HTERT RPE-1 (cell line): ENCODE results near the gene PLA2G2E.

Experiments used
- in situ Hi-C: fragments of 300-500 bp; cut with MboI; formaldehyde crosslinking; loops from 4 replicates; pipeline ENCODE4 v1.14.3; 2020; ENCODE audit warnings: low sequenced_read_pairs

Gene PLA2G2E, protein sequence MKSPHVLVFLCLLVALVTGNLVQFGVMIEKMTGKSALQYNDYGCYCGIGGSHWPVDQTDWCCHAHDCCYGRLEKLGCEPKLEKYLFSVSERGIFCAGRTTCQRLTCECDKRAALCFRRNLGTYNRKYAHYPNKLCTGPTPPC

DNA sequence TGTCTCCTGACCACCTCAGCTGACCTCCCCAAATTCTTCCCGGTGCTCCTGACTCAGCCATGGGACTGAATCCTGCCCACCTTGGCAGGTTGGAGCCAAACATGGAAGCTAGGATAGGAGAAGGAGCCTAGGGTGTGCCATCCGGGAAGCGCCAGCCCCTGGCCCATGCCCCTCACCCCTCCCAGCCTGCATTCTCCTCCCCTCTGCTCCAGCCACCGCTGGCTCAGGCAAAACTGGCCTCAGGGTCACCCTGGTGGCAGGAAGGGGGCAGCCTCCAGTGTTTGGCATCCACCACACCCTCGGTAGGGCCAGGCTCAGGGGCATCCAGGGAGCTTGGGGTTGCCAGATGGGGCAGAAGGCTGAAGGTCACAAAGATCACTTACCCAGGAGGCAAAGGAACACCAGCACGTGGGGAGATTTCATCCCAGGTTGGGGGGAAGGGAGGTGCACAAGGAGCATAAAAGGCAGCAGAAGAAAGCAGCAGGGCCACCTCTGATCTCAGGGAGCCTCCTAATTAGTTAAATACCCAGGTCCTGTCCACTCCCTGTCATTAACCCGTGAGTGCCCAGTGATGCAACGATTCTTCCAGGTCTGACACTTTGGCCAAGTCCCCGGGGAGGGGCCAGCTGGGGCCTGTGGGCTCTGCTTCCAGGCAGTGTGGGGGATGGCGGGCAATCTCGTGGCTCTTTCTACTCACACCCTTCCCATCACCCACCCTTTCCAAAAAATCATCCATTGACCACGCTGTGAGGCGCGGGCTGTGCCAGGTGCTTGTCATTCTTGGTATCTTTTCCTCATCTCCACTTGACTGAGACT, at the start of gene PLA2G2E:
TSS of gene PLA2G2E (minus strand) at position 481 of the 816 bp plus-strand sequence. CDS start at position 423, 58 bp downstream.
- in situ Hi-C loops, result no loop called here

DNA sequence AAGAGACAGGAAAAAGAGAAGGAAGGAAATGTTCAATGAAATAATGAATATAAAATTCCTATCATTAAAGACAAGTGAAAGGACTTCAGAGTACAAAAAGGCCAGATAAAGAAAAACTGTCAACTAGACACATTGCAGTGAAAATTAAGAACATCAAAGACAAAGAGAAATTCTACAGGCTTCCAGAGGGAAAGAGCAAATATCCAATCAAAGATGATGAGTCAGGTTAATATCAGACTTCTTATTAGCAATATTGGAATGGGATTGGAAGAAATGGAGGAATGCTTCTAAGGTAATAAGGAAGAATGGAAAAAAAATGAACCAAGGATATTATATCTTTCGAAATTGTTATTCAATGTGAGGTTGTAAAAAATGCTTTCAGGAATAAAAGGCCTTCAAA, 48.2 kb upstream of the PLA2G2E start:
- in situ Hi-C loops, result no loop called here

DNA sequence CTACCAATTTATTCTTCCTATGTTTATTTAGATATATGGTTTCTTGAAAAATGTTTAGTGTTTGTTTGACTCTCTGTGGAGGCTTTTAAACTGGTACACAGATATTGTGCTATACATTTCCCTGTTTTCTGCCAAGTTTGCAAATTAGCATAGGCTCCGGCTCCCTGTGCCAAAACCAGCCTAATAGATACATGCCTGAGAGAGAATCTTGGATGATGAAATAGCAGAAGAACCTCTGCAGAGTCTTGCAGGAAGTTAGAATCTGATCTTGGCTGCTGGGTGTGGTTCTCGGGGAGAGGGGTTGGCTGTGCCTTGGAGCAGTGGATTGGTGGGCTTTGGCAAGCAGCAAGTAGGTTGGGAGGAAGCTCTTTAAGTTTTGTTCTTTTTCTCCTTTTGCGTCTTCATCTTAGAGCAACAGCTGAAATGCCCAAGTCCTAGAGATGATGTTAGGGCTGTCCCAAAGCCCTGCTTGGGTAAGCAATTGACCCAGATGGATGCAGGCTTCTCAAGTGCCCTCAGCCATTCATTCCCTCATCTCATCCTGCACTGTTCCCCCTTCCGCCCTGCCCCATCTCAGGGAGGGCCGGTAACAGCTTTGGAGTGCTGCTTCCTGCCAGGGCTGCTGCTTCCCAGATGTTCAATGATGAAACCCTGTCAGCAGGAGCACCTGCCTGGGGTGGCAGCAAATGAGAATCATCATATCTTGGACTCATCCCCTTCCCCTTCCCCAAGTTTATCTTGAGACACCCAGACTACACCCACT, 46.7 kb upstream of the PLA2G2E start:
- in situ Hi-C loops, result no loop called here

DNA sequence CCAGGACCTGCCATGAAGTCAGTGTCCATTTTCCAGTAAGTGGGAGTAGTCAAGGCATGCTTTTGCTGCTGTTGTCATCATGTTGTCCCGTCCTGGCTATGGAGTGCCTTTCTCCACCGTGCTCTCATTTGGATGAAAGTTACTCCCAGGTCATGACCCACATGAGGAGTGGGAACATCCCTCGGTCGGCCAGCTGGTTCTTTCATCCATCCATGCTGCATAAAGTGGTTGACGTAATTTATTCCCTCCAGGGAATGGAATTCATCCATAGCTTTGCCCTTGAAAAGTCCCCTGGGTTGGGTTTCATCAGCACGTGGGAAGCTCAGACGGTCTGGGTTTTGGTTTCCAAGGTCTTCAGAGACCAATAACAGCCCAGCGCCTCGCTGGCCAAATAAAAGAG, 44.4 kb upstream of the PLA2G2E start:
- in situ Hi-C loops, result no loop called here

DNA sequence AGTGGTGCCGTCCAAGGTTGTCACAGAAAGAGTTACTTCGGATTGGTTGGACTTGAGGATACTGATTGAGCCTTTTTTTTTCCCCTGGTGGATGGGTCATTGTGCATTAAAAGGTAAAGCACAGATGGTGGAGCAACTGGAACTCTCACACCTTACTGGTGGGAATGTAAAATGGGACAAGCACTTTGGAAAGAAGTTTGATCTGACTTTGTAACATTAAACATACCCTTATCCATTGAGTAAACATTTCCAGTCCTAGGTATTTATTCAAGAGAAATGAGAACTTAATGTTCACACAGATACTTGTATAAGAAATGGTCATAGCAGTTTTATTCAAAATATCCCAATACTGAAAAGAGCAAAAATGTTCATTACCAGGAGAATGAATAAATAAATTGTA, 41.1 kb upstream of the PLA2G2E start:
- in situ Hi-C loops, result no loop called here

DNA sequence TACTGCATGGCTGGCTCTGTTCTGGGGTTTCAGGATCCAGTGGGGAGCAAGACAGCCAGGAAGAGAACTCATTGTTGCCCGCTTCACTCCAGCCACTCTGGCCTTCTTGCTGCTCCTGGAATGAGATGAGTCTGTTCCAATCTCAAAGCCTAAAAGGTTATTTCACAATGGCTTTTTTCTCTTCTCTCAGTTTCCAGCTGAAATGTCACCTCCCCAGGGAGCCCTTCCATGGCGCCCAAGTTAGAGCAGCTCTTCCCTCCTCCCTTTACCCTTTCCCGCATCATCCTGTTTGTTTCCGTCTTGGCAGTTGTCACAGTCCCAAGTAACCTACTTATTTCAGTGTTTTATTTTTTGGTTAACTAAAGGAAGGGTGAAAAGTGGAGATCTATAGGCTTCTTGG, 40.2 kb upstream of the PLA2G2E start:
- in situ Hi-C loops, result no loop called here

DNA sequence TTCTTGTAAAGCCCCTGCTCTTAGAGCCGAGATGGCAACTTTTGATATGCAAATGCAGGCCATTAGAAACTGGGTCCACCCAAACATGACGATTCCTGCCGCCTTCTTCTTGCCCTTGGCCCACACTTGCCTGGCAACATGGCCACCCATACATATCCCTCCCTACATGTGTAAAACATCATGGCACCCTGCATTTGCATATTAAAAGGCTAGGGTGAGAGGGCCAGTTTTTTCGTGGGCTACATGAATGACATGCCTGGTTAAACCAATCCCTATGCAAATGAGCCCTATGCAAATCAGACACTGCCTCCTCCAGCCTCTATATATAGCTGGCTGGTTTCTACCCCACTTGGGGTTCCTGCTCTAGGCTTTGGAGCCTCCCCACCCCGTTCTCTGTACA, 37.2 kb upstream of the PLA2G2E start:
- in situ Hi-C loops, result no loop called here

DNA sequence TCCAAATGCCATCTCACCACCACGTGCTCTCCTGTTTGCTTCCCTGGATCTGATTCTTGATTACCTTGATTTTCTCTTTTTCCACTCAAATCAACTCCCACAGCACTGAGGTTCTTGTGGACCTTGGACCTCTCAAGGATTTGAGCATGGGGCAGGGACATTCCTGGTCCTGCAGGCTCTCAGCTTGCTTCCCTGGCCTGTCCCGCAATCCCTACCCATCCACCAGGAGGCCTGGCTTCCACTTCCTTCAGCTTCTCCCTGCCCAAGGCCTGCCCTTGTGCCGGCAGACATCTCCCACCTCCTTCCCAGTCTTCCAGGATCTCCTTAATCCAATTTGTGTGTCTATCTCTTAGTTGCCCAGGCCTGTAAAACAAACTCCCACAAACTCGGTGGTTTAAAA, 34.4 kb upstream of the PLA2G2E start:
- in situ Hi-C loops, result no loop called here

DNA sequence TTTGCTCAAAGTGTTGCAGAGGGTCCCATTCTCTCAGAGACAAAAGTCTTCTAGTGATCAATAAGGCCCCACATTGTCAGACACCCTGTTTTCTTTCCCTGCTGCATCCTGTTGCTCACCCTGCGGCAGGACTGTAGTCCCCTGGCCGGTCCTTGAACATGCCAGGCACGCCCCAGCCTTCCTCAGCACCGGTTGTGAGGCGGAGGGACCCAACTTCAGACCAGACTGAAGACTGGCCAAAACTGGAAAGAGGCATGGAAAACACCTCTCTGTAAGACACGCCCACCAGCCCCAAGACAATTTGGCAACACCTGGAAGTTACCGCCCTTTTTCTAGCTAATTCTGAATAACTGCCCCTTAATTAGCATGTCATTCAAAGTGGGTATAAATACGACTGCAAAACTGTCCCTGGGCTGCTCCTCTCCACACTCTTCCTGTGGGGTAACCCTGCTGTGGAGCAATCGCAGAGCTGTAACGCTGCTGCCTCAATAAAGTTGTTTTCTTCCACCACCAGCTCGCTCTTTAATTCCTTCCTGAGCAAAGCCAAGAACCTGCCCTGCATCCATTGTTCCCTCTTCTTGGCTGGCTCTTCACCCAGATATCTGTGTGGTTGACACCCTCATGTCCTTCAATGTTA, 32.2 kb upstream of the PLA2G2E start:
- in situ Hi-C loops, result no loop called here

DNA sequence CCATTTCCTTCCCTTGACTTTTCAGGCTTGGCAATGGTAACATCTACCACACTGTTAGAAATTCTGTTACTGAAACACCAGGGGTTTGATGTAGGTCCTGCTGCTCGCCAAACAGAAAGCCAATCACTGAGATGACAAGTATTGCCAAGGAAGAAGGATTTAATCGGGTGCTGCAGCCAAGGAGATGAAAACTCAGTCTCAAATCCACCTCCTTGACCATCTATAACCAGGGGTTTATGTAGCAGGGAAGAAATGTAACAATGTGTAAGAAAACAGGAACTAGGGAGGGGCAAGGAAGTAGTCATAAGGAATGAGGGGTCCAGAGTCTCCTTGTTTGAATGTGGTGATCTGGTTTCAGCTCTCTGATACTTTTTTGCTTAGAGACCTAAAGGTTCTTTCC, 30.6 kb upstream of the PLA2G2E start:
- in situ Hi-C loops, result no loop called here

DNA sequence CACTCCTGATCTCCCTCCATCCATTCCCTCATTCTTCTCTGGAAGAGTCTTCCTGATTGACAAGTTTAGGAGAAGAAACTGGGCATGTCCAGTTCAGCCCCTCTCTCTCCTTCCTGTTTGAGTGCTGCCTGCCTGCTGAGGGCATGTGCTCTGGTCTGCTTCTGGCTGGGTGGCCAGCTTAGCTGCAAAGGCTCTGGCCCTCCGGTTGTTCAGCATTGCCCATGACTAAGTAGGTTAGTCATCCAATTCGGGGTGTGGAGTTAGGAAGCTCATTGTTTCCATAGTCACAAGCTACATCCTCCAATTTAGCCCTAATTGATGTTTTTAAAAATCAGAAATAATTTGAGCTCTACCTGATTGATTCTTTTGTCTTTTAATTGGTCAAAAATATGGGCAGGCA, 25.6 kb upstream of the PLA2G2E start:
- in situ Hi-C loops, result no loop called here

DNA sequence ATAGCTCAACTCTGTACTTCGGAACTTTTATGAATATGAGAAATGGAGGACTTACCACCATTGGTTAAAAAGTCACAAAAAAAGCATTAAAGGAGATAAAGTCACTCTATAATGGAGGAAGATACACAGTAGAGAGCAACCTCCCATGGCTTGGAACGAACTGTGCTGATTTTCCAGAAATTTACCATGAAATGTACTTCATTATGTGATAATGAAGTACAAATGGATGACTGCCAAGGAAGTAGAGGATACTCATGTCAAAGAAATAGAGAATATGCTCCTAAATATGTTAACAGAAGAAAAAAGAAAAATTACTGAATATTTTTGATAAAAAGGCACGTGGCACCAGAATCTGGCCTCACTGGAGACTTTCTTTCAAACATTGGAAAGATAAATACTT, 23.6 kb upstream of the PLA2G2E start:
- in situ Hi-C loops, result no loop called here

DNA sequence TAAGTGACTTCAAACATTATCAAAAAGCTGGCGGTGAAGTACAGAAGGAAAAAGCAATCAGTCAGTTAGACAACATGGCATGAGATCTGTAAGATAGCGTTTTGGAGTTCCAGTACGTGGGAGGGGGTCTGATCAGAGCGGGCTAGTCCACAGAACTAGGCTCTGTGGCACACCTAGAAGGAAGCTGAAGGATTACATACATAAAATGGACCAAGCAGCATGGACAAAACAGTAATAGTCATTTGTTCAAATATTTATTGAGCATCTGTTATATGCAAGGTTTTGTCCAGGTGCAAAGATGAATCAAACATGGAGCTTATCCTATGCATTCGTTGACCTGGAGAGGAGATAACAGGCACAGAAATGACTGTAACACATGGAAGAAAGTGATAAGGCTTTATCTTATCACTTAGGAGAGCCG, 22.9 kb upstream of the PLA2G2E start:
- in situ Hi-C loops, result no loop called here

DNA sequence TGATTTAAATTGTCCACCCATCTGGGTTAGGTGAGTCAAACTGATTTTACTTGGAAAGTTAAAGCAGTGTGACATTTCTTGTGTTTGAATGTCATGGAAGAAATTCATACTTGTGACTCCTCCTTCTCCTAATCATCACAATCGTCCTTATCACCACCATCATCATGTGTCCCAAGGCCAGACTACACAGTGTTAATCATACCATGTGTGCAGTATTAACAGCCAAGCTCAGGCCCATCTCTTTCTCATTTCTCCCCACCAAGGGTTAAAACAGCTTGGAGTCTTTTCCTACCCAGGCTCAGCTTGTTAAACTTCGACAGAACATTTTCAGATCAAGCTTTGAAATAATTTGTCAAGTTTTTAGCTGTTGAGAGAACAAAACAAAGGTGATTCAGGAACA, 22.5 kb upstream of the PLA2G2E start:
- in situ Hi-C loops, result no loop called here

DNA sequence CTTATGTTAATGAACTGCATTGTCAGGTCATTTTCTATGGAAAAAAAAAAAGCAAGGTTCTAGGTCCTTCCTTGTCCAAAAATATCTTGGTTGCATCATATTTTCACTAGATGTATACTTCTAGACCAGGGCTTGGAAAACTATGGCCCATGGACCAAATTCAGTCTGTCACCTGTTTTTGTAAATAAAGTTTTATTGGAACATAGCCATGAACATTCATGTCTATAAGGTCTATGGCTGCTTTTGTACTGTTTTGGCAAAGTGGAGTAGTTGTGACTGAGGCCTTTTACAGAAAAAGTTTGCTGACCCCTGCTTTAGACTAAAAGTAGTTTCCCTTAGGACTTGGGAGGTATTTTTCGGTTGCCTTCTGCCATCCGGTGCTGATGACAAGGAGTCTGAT, 19.2 kb upstream of the PLA2G2E start:
- in situ Hi-C loops, result no loop called here

DNA sequence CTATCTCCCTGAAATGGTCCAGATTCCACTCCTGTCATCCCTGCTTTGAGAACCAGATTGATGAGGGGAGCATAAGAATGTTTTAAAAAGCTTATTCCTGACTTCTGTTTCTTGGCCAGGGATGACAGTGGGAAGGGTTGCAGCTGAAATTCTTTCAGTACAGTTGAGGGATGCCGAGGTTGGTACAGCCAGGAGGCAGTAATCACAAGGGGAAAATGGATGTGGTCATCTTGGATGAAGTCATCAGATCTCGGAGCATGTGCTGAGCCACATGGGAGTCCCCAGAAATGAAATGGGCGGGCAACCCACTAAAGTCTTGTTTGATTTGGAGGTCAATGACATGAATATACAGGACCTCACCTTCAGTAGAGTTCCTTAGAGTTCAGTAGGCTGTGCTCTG, 18.7 kb upstream of the PLA2G2E start:
- in situ Hi-C loops, result no loop called here

DNA sequence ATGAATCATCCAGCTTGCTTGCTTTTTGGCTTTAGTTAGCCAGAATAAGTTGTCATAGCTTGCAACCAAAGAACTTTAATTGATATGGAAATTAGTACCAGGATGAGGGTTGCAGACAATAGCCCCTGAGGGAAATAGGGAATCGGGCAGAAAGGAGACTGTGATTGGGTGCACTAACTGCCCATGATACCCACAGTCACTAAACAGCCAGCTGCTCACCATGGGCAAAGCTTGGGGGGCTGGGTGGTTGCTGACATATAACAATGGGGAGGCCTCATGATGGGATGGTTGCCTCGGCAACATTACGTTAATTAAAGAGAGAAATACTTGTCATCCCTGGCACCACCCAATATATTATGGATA, 17.8 kb upstream of the PLA2G2E start:
- in situ Hi-C loops, result no loop called here

DNA sequence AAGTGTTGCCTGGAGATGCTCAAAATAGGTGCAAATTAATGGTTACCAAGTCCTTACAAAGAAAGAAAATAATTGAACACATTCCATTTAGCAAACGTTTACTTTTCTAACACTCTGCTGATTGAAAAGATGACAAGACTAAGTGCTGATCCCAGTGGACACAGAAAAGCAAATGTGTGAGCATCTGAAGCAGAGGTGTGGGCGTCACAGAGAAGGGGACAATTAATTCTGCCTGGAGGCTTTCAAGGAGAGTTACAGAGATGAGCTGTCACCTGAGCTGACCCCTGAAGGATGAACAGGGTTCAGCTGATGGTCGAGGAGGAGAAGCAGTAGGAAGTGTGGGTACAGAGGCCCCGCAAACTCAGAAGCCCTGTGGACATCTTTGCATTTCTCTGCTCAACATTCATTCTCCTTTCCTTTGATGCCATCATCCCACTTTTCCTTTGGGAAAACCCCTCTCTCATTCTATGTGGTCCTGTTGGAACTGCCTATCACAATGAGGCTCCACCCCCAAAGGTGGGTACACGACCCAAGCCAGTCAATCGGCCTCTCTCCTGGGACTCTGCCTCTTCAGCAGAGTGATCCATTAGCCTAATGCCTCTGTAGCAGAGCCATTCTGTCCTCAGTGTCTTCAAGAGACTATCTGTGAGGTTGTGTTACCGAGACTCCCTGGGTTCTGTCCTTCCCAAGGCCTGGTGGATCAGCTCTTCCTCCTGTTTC, 17.2 kb upstream of the PLA2G2E start:
- in situ Hi-C loops, result no loop called here

DNA sequence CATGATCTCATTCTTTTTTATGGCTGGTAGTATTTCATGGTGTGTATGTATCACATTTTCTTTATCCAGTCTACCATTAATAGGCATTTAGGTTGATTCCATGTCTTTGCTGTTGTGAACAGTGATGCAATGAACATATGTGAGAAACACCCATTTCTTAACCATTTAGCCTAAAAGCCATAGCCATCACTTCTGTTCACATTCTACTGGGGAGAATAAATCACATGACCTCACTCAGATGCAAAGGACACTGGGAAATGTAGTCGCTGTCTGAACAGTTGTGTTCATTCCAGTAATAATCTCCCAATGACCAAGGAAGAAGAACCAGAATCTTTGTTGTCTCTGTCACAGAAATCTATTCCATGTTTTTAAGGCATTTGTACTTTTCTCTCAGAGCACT, 15.1 kb upstream of the PLA2G2E start:
- in situ Hi-C loops, result no loop called here

DNA sequence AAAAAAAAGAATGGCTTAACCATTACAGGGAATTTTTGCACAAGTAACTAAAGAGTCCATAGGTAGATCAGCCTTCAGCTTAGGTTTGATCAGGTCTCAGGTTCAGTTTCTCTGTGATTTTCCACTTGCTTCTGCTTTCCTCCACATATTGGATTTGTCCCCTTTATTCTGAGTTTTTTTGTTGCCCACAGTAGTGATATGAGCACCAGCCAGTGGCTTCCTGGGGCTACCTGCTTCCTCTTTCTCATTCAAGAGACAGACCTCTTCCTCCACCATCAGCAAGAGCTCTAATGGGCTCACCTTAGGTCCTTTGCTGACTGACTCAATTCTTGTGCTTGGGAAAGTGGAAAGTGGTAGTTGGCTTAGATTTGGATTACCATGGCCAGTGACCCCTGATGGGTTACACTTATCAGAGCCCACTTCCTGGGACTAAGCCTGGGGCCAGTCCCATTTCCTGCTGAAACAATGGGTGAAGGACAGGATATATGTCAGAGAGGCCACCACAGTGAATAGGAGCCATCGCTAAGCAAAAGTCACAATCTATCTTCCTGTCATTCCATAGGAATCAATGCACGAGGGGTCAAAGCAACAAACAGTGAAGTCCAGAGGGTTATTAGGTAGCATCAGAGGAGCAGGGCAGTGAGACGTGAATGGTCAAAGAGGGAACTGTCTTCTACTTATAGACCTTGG, 12.8 kb upstream of the PLA2G2E start:
- in situ Hi-C loops, result no loop called here
